Measurements from ENCODE around the gene DCP1A. TPM values are rescaled to one million over a fixed set of nuclear protein-coding genes. Genes with fewer than 3 reads are reported as not detected.
"Not testable (repeated sequence)": the region's sequence is repeated elsewhere in the genome, so short reads cannot be mapped to it uniquely, and the experiment has no call there.

Gene DCP1A
- total and polyA plus RNA-seq, 4 donors = 3.5 to 11.3 (median 8.2) TPM

- peak overlapping the region; percentile 76 to 81 (median 80) for H3K4me3 ChIP-seq (ENCODE audit: low read depth in 1 of 3, low read length in 3 of 3)
- no peaks in the 10 kb centered on the region for H3K27me3 ChIP-seq (ENCODE audit: control insufficient read depth in 4 of 4, insufficient read depth in 4 of 4, low read length in 3 of 4)
- TF ChIP-seq HNF4A (conservative IDR thresholded peaks at IDR 0.05) (no peak), FOXA1 (IDR thresholded peaks at IDR 0.05) (no peak), ATF3 (IDR thresholded peaks at IDR 0.05) (no peak), HNF4G (IDR thresholded peaks at IDR 0.05) (no peak), RAD21 (IDR thresholded peaks at IDR 0.05) (no peak), SP1 (IDR thresholded peaks at IDR 0.05) (no peak), TAF1 (conservative IDR thresholded peaks at IDR 0.05) (no peak), REST (IDR thresholded peaks at IDR 0.05) (no peak), CTCF (IDR thresholded peaks at IDR 0.05; ENCODE audit: low read depth, low read length, missing input control) (no peak), EGR1 (IDR thresholded peaks at IDR 0.05; ENCODE audit: low read depth in 2 of 2) (no peak), NR2F2 (IDR thresholded peaks at IDR 0.05) (no peak), YY1 (IDR thresholded peaks at IDR 0.05) (no peak)
- H3K27ac ChIP-seq (ENCODE audit: low read depth in 1 of 2, low read length in 2 of 2) = peak overlapping the region; percentile 76 to 78
- no peaks in the 10 kb centered on the region for H3K9me3 ChIP-seq (ENCODE audit: control insufficient read depth in 4 of 4, low read length in 3 of 4)
- WGBS = 12% methylated on average over 32 of the region's 32 CpGs
- DNase-seq (ENCODE audit: low spot score) = peak; percentile 60
- H3K4me1 ChIP-seq (ENCODE audit: control insufficient read depth in 4 of 4, insufficient read depth in 4 of 4, low read length in 3 of 4) = peaks cover 7 to 20% (median 13%) of the 10 kb centered on the region in 4 donors
- H3K9ac ChIP-seq (ENCODE audit: low read depth in 1 of 2, low read length in 2 of 2) = peak overlapping the region; percentile 64 to 75
- no peaks in the 10 kb centered on the region for H3K36me3 ChIP-seq (ENCODE audit: control insufficient read depth in 4 of 4, insufficient read depth in 3 of 4, low read depth in 1 of 4, low read length in 3 of 4)
These were observed 92.6 kb downstream of the DCP1A start for GRCh38 chr3:53254509-53255422.

- WGBS = 75% methylated on average over 7 of the region's 7 CpGs
- no peaks in the 10 kb centered on the region for H3K9me3 ChIP-seq (ENCODE audit: control insufficient read depth in 4 of 4, low read length in 3 of 4)
- TF ChIP-seq GABPA (IDR thresholded peaks at IDR 0.05 in 1 of 2, conservative IDR thresholded peaks at IDR 0.05 in 1 of 2) (no peak), SP1 (IDR thresholded peaks at IDR 0.05) (peak; percentile 14)
- H3K4me1 ChIP-seq (ENCODE audit: control insufficient read depth in 4 of 4, insufficient read depth in 4 of 4, low read length in 3 of 4) = peaks cover 7 to 20% (median 13%) of the 10 kb centered on the region in 4 donors
- DNase-seq (ENCODE audit: low spot score) = no peak
- no peaks in the 10 kb centered on the region for H3K36me3 ChIP-seq (ENCODE audit: control insufficient read depth in 4 of 4, insufficient read depth in 3 of 4, low read depth in 1 of 4, low read length in 3 of 4)
- no peaks in the 10 kb centered on the region for H3K27me3 ChIP-seq (ENCODE audit: control insufficient read depth in 4 of 4, insufficient read depth in 4 of 4, low read length in 3 of 4)
- peak overlapping the region in 1 of 2 donors; percentile 76 for H3K27ac ChIP-seq (ENCODE audit: low read depth in 1 of 2, low read length in 2 of 2)
- H3K9ac ChIP-seq (ENCODE audit: low read depth in 1 of 2, low read length in 2 of 2) = peak overlapping the region; percentile 64 to 75
- H3K4me3 ChIP-seq (ENCODE audit: low read depth in 1 of 3, low read length in 3 of 3) = peak overlapping the region in 2 of 3 donors; percentile 19 to 80
These were observed 93.4 kb downstream of the DCP1A start for GRCh38 chr3:53253707-53254508.

- H3K9ac ChIP-seq (ENCODE audit: low read depth in 1 of 2, low read length in 2 of 2); H3K36me3 ChIP-seq (ENCODE audit: control insufficient read depth in 4 of 4, insufficient read depth in 3 of 4, low read depth in 1 of 4, low read length in 3 of 4); H3K4me3 ChIP-seq (ENCODE audit: low read depth in 1 of 3, low read length in 3 of 3); DNase-seq (ENCODE audit: low spot score); H3K9me3 ChIP-seq (ENCODE audit: control insufficient read depth in 4 of 4, low read length in 3 of 4); H3K27me3 ChIP-seq (ENCODE audit: control insufficient read depth in 4 of 4, insufficient read depth in 4 of 4, low read length in 3 of 4); H3K27ac ChIP-seq (ENCODE audit: low read depth in 1 of 2, low read length in 2 of 2): not testable (repeated sequence)
- peaks cover 7 to 20% (median 13%) of the 10 kb centered on the region in 4 donors for H3K4me1 ChIP-seq (ENCODE audit: control insufficient read depth in 4 of 4, insufficient read depth in 4 of 4, low read length in 3 of 4)
- WGBS = 95% methylated on average over 8 of the region's 8 CpGs
These were observed 94.4 kb downstream of the DCP1A start for GRCh38 chr3:53252947-53253322.

All from liver (tissue), 9 donors.